ENCODE measurements around the gene GPX6.
A peak's percentile ranks its signal among the peaks of the same experiment; 100 is the strongest.

The GPX6 gene

GRCh38 chr6:28558629-28559028, 43.0 kb upstream of the GPX6 start:
- TF ChIP-seq GLI4 (tag by site-specific recombination; IDR thresholded peaks at IDR 0.05) (no peak), ZNF791 (tag by site-specific recombination; IDR thresholded peaks at IDR 0.05) (no peak), ZNF391 (tag by site-specific recombination; IDR thresholded peaks at IDR 0.05; ENCODE audit: borderline replicate concordance, low read depth) (no peak)
- no peaks in the 10 kb centered on the region for H3K9me3 ChIP-seq (ENCODE audit: control insufficient read depth, insufficient read depth, low read depth, low read length)
- CTCF ChIA-PET, result no interaction called here
- POLR2A ChIA-PET, result no interaction called here
- H3K4me3 ChIP-seq (ENCODE audit: low read depth, low read length), result no peak overlapping the region
- no peaks in the 10 kb centered on the region for H3K4me1 ChIP-seq (ENCODE audit: control insufficient read depth, insufficient read depth, low read length)
- H3K27ac ChIP-seq (ENCODE audit: extremely low read depth, low read depth, low read length), result no peak overlapping the region
- no peaks in the 10 kb centered on the region for H3K36me3 ChIP-seq (ENCODE audit: control insufficient read depth in 2 of 2, insufficient read depth in 1 of 2, low read length in 2 of 2)

- POLR2A ChIA-PET, result no interaction called here
- Histone ChIP-seq H3K4me1 (ENCODE audit: control insufficient read depth, insufficient read depth, low read length) (no peaks in the 10 kb centered on the region), H3K4me3 (ENCODE audit: low read depth, low read length) (no peak overlapping the region), H3K27ac (ENCODE audit: extremely low read depth, low read depth, low read length) (no peak overlapping the region), H3K36me3 (ENCODE audit: control insufficient read depth in 2 of 2, insufficient read depth in 1 of 2, low read length in 2 of 2) (no peaks in the 10 kb centered on the region), H3K9me3 (ENCODE audit: control insufficient read depth, insufficient read depth, low read depth, low read length) (no peaks in the 10 kb centered on the region)
- TF ChIP-seq GLIS2 (tag by site-specific recombination; IDR thresholded peaks at IDR 0.05) (no peak), ZNF623 (tag by site-specific recombination; IDR thresholded peaks at IDR 0.05) (no peak), ELK4 (IDR thresholded peaks at IDR 0.05; ENCODE audit: borderline replicate concordance, low read depth, low read length) (no peak), ZNF18 (tag by site-specific recombination; IDR thresholded peaks at IDR 0.05) (no peak)
- CTCF ChIA-PET, result interaction anchor here (0.9 kb wide), 1 partner anchor 13 kb away, joined by 3 read pairs; no protein-coding TSS in a partner anchor
Observed at GRCh38 chr6:28555136-28555535, 39.5 kb upstream of the GPX6 start.

GRCh38 chr6:28553986-28554881, 38.6 kb upstream of the GPX6 start:
- CTCF ChIA-PET, result interaction anchor here (0.9 to 1.5 kb wide), 3 partner anchors 9 to 30 kb away, joined by 3 to 4 read pairs (median 4); no protein-coding TSS in a partner anchor
- no peaks in the 10 kb centered on the region for H3K36me3 ChIP-seq (ENCODE audit: control insufficient read depth in 2 of 2, insufficient read depth in 1 of 2, low read length in 2 of 2)
- POLR2A ChIA-PET, result no interaction called here
- no peak overlapping the region for H3K4me3 ChIP-seq (ENCODE audit: low read depth, low read length)
- TF ChIP-seq KLF1 (tag by site-specific recombination; IDR thresholded peaks at IDR 0.05) (no peak), GLI4 (tag by site-specific recombination; IDR thresholded peaks at IDR 0.05) (no peak), ZNF473 (tag by site-specific recombination; IDR thresholded peaks at IDR 0.05) (no peak), AEBP2 (tag by site-specific recombination; IDR thresholded peaks at IDR 0.05; ENCODE audit: borderline replicate concordance) (no peak)
- no peak overlapping the region for H3K27ac ChIP-seq (ENCODE audit: extremely low read depth, low read depth, low read length)
- H3K9me3 ChIP-seq (ENCODE audit: control insufficient read depth, insufficient read depth, low read depth, low read length), result no peaks in the 10 kb centered on the region
- H3K4me1 ChIP-seq (ENCODE audit: control insufficient read depth, insufficient read depth, low read length), result no peaks in the 10 kb centered on the region

- ChIA-PET POLR2A (no interaction called here), CTCF (interaction anchor here (0.7 to 1.5 kb wide), 5 partner anchors 10 to 171 kb away, joined by 3 to 4 read pairs (median 3); no protein-coding TSS in a partner anchor)
- no peak overlapping the region for H3K4me3 ChIP-seq (ENCODE audit: low read depth, low read length)
- no peaks in the 10 kb centered on the region for H3K4me1 ChIP-seq (ENCODE audit: control insufficient read depth, insufficient read depth, low read length)
- no peaks in the 10 kb centered on the region for H3K36me3 ChIP-seq (ENCODE audit: control insufficient read depth in 2 of 2, insufficient read depth in 1 of 2, low read length in 2 of 2)
- peak; percentile 72 for TF ChIP-seq PRDM1 (tag by site-specific recombination; IDR thresholded peaks at IDR 0.05)
- peak; percentile 53 for TF ChIP-seq ZNF366 (tag by site-specific recombination; conservative IDR thresholded peaks at IDR 0.05)
- no peak for TF ChIP-seq PBX3 (CRISPR knock-in tag; IDR thresholded peaks at IDR 0.05)
- H3K9me3 ChIP-seq (ENCODE audit: control insufficient read depth, insufficient read depth, low read depth, low read length), result no peaks in the 10 kb centered on the region
- H3K27ac ChIP-seq (ENCODE audit: extremely low read depth, low read depth, low read length), result no peak overlapping the region
Observed at GRCh38 chr6:28553384-28553985, 37.9 kb upstream of the GPX6 start.
